HAP-1 (cell line): Measurements from ENCODE around the gene TBC1D26.
"Not testable (repeated sequence)": the region's sequence is repeated elsewhere in the genome, so short reads cannot be mapped to it uniquely, and the experiment has no call there.

Experiments
- DNase-seq, 2 experiments: peaks; one replicate each; pipeline ENCODE4 v3.0.0-alpha.2; 2016 to 2020; ENCODE audit warnings: low spot score in 2 of 2
- H3K27me3 ChIP-seq: fragments of 250-450 bp; sonication (Bioruptor Pico); 2 replicates; pipeline ENCODE4 v1.5.1; 2020; ENCODE audit warnings: low read depth, mild to moderate bottlenecking, moderate library complexity
- H3K36me3 ChIP-seq: fragments of 250-450 bp; sonication (Bioruptor Pico); replicated peaks from 2 replicates; pipeline ENCODE4 v1.5.1; 2020; ENCODE audit warnings: mild to moderate bottlenecking
- H3K4me1 ChIP-seq: fragments of 250-450 bp; sonication (Bioruptor Pico); 2 replicates; pipeline ENCODE4 v1.5.1; 2020; ENCODE audit warnings: mild to moderate bottlenecking
- H3K4me3 ChIP-seq: fragments of 250-450 bp; sonication (Bioruptor Pico); 2 replicates; pipeline ENCODE4 v1.5.1; 2020; ENCODE audit warnings: mild to moderate bottlenecking, moderate library complexity
- H3K9me3 ChIP-seq: fragments of 250-450 bp; sonication (Bioruptor Pico); 2 replicates; pipeline ENCODE4 v1.5.1; 2020; ENCODE audit warnings: mild to moderate bottlenecking, moderate library complexity
- in situ Hi-C: fragments of 300-500 bp; cut with MboI; formaldehyde crosslinking; loops from 3 replicates; pipeline ENCODE4 v1.14.3; 2020; ENCODE audit warnings: low sequenced_read_pairs, inconsistent platforms, mixed read lengths

The TBC1D26 gene

DNA sequence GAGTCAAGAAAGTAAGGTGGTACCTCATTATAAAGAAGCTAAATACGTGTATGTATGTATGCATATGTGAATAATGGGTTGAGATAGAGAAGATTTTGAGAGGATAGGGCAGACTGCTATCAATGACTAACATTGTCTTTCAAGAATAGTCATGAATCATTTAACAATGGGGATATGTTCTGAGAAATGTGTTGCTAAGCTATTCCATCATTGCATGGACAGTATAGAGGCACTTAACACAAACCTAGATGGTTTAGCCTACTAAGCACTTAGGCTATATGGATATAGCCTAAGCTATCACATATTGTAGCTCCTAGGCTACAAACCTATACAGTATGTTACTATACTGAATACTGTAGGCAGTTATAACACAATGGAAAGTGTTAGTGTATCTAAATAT, 45.2 kb downstream of the TBC1D26 start:
- in situ Hi-C loops = no loop called here

DNA sequence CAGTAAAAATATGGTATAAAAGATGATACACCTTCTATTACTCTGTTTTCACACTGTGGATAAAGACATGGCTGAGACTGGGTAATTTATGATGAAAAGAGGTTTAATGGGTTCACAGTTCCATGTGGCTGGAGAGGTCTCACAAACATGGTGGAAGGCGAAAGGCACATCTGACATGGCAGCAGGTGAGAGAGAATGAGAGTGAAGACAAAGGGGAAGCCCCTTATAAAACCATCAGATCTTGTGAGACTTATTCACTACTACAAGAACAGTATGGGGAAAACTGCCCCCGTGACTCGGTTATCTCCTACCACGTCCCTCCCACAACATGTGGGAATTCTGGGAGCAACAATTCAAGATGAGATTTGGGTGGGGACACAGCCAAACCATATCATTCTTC, 45.6 kb downstream of the TBC1D26 start:
- H3K4me1 ChIP-seq = no peaks in the 10 kb centered on the region
- no peaks in the 10 kb centered on the region for H3K27me3 ChIP-seq
- in situ Hi-C loops = no loop called here
- no peaks in the 10 kb centered on the region for H3K36me3 ChIP-seq
- H3K4me3 ChIP-seq = no peak overlapping the region
- DNase-seq = no peak
- no peaks in the 10 kb centered on the region; the same call in 1 of the 2 replicates for H3K9me3 ChIP-seq

More for the DNA sequence above, 45.2 kb downstream of the TBC1D26 start:
- H3K27me3 ChIP-seq = no peaks in the 10 kb centered on the region
- no peaks in the 10 kb centered on the region for H3K4me1 ChIP-seq
- DNase-seq = no peak
- H3K4me3 ChIP-seq = no peak overlapping the region
- no peaks in the 10 kb centered on the region for H3K36me3 ChIP-seq
- H3K9me3 ChIP-seq = no peaks in the 10 kb centered on the region; the same call in 1 of the 2 replicates

DNA sequence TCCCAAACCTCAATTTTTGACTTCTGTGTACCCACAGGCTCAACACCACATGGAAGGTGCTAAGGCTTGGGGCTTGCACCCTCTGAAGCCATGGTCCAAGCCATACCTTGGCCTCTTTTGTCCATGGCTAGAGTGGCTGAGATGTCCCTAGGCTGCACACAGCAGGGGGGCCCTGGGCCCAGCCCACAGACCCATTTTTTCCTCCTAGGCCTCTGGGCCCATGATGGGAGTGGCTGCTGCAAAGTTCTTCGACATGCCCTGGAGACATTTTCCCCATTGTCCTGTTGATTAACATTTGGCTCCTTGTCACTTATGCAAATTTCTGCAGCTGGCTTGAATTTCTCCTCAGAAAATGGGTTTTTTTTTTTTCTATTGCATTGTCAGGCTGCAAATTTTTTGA, 47.0 kb downstream of the TBC1D26 start:
- in situ Hi-C loops = no loop called here
- no peaks in the 10 kb centered on the region; the same call in 1 of the 2 replicates for H3K9me3 ChIP-seq
- no peaks in the 10 kb centered on the region for H3K27me3 ChIP-seq
- H3K4me1 ChIP-seq = no peaks in the 10 kb centered on the region
- H3K36me3 ChIP-seq = no peaks in the 10 kb centered on the region
- no peak overlapping the region for H3K4me3 ChIP-seq
- no peak for DNase-seq

DNA sequence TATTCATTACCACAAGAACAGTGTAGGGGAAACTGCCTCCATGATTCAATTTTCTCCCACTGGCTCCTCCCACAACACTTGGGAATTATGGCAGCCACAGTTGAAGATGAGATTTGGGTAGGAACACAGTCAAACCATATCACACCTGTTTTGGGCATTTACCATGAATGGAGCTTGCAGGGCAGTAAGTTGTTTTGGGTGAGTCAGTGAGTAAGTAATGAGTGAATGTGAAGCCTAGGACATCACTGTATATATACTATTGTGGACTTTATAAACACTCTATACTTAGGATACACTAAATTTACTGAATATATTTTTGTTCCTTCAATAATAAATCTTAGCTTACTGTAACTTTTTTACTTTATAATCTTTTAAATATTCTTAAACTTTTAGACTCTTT, 48.1 kb downstream of the TBC1D26 start:
- no peak for DNase-seq
- H3K9me3 ChIP-seq = no peaks in the 10 kb centered on the region; the same call in 1 of the 2 replicates
- H3K4me1 ChIP-seq = no peaks in the 10 kb centered on the region
- H3K4me3 ChIP-seq = no peak overlapping the region
- in situ Hi-C loops = no loop called here
- no peaks in the 10 kb centered on the region for H3K36me3 ChIP-seq
- H3K27me3 ChIP-seq = no peaks in the 10 kb centered on the region

DNA sequence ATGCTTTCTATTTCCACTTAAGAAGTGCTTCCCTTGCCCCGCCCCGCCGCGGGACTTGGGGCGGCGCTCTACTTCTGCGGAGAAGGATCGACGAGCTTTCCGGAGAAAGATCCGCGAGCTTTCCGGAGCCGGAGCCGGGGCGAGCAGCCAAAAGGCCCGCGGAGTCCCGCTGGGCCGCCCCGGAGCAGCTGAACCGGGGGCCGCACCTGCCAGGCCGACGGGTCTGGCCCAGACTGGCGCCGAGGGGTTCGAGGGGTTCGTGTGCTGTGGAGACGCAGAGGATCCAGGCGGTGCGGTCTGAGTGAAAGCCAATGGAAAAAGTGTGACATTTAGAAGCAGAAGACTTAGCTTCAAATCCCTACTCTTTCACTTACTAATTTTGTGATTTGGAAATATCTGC, 50.8 kb downstream of the TBC1D26 start:
- in situ Hi-C loops = no loop called here
- Histone ChIP-seq H3K9me3 (no peaks in the 10 kb centered on the region), H3K4me3 (no peak overlapping the region), H3K27me3 (no peaks in the 10 kb centered on the region), H3K4me1 (no peaks in the 10 kb centered on the region), H3K36me3 (no peaks in the 10 kb centered on the region)
- no peak for DNase-seq

DNA sequence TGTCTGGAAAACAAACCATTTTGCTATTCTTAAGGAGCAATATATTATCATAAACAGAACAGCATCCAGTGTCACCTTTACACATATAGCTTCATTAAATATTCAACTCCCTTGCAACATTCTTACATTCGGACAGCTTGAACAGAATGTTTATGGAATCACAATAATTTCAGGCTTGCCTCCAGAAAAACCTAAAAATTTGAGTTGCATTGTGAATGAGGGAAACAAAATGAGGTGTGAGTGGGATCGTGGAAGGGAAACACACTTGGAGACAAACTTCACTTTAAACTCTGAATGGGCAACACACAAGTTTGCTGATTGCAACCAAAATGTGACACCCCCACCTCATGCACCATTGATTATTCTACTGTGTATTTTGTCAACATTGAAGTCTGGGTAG, 51.4 kb downstream of the TBC1D26 start:
- H3K9me3 ChIP-seq = no peaks in the 10 kb centered on the region
- no peaks in the 10 kb centered on the region for H3K36me3 ChIP-seq
- H3K27me3 ChIP-seq = no peaks in the 10 kb centered on the region
- no peak overlapping the region for H3K4me3 ChIP-seq
- no peaks in the 10 kb centered on the region for H3K4me1 ChIP-seq
- in situ Hi-C loops = no loop called here
- DNase-seq = no peak

DNA sequence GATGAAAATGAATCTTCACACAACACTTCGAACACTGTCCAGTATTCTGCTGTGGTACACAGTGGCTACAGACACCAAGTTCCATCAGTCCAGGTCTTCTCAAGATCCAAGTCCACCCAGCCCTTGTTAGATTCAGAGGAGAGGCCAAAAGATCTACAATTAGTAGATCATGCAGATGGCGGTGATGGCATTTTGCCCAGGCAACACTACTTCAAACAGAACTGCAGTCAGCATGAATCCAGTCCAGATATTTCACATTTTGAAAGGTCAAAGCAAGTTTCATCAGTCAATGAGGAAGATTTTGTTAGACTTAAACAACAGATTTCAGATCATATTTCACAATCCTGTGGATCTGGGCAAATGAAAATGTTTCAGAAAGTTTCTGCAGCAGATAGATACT, 52.3 kb downstream of the TBC1D26 start:
- H3K36me3 ChIP-seq, H3K27me3 ChIP-seq, H3K4me3 ChIP-seq, in situ Hi-C loops, H3K4me1 ChIP-seq, H3K9me3 ChIP-seq, DNase-seq: not testable (repeated sequence)

DNA sequence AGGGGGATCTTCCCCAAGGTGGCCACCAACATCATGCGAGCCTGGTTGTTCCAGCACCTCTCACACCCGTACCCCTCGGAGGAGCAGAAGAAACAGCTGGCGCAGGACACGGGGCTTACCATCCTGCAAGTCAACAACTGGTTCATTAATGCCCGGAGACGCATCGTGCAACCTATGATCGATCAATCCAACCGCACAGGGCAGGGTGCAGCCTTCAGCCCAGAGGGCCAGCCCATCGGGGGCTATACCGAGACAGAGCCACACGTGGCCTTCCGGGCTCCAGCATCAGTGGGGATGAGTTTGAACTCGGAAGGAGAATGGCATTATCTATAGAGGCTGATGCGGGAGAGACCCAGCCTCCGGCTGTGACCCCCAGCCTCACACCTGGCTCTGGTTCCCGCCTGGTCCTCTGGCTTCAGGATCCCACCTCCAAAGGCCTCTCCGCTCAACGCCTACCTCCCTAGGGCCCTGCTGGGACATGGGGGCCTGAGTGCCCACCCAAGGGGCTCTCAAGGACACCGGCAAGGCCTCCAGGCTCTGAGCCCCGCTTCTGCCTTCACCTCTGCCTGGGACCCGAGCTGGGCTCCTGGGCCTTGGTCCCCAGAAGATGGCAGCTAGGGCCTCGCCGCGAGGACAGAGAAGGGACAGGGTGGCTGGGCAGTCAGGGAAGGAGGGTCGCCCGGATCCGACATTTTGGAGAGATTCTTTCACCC, 55.4 kb downstream of the TBC1D26 start:
- H3K4me3 ChIP-seq, DNase-seq, in situ Hi-C loops, H3K9me3 ChIP-seq, H3K4me1 ChIP-seq, H3K36me3 ChIP-seq, H3K27me3 ChIP-seq: not testable (repeated sequence)

DNA sequence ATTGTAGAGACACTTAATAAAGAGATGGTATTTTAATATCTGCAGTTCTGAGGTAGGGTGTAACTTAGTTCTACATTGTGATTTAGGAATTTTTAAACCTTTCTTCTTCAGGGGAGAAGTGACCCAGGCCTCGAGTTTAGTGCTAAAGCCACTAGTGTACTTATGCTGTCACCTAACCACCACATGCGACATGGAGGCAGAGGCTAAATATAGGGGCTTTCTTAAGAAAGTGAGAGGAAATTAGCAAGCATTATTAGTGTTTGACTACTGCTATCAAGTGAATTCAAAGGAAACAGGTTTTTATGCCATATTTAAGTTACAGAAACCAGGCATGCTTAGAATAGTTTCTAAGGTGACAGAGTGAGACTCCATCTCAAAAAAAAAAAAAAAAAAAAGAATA, 56.3 kb downstream of the TBC1D26 start:
- DNase-seq, H3K4me1 ChIP-seq, H3K9me3 ChIP-seq, in situ Hi-C loops, H3K36me3 ChIP-seq, H3K4me3 ChIP-seq, H3K27me3 ChIP-seq: not testable (repeated sequence)
